K562 (cell line): ENCODE measurements around the gene FHIP1B. TPM values are rescaled to one million over a fixed set of nuclear protein-coding genes. Genes with fewer than 3 reads are reported as not detected.

ENCODE experiments used
- ATAC-seq: fragments of 200-7000 bp; cut with Tn5 transposase; 3 replicates; pipeline ENCODE4 v1.9.1; 2020; ENCODE audit warnings: moderate library complexity
- BruUV-seq: library from RNA; stranded (reverse); fragments of 400-500 nt; replicated peaks from 2 replicates; lab custom pipeline; 2021; lab: Mats Ljungman, UMichigan
- CTCF ChIA-PET: fragments of 300-600 bp; formaldehyde crosslinking; extraction: SDS; loops from one replicate; lab custom pipeline; 2021; ENCODE audit warnings: low intra/inter-chr PET ratio; lab: Yijun Ruan, JAX
- POLR2A ChIA-PET: fragments of 300-600, 350-650 bp; sonication (Branson Sonifier 250); formaldehyde crosslinking; extraction: SDS; loops from one replicate; lab custom pipeline; 2021; ENCODE audit warnings: antibody characterized with exemption, inconsistent platforms; lab: Yijun Ruan, JAX
- DNase-seq, 4 experiments: peaks; one replicate each; pipeline versions ENCODE4 v3.0.0 to v3.0.0-alpha.2; 2011 to 2018; ENCODE audit warnings: low spot score in 3 of 4, mixed read lengths in 3 of 4; ENCODE audit errors: extremely low read depth in 1 of 4
- FAIRE-seq: peaks from 2 replicates; lab custom pipeline; 2011; peaks lifted over from hg19 to GRCh38; lab: Jason Lieb, UNC
- H2AFZ ChIP-seq: 2 replicates; pipeline ENCODE4 v1.6.0; 2011; ENCODE audit warnings: low read depth, low read length, control low read depth, inconsistent platforms
- H3K27ac ChIP-seq: fragments of 200-600 bp; 3 replicates; pipeline ENCODE4 v1.8.0; 2011; ENCODE audit warnings: low read depth, mild to moderate bottlenecking, control low read depth, inconsistent platforms, low read length, moderate library complexity, mixed read lengths; ENCODE audit errors: extremely low read depth
- H3K27me3 ChIP-seq, 2 experiments: fragments of 300-600 bp in 1 of 2; 2 replicates in 1 of 2; 3 replicates in 1 of 2; pipeline versions ENCODE4 v1.6.0 to v1.8.0; 2011; ENCODE audit warnings: inconsistent platforms in 2 of 2, low read length in 2 of 2, mild to moderate bottlenecking in 1 of 2, mixed read lengths in 1 of 2, moderate library complexity in 1 of 2; ENCODE audit not compliant: control insufficient read depth in 2 of 2, insufficient read depth in 2 of 2
- H3K36me3 ChIP-seq: fragments of 300-600 bp; 3 replicates; pipeline ENCODE4 v1.8.0; 2011; ENCODE audit warnings: mild to moderate bottlenecking, low read length, inconsistent platforms; ENCODE audit not compliant: control insufficient read depth, insufficient read depth
- H3K4me1 ChIP-seq, 2 experiments: fragments of 200-600 bp in 1 of 2; replicated peaks in 1 of 2; 2 replicates in 1 of 2; 3 replicates in 1 of 2; pipeline versions ENCODE4 v1.5.1 to v1.8.0; 2011; ENCODE audit warnings: inconsistent platforms in 2 of 2, low read length in 2 of 2, mild to moderate bottlenecking in 1 of 2, mixed read lengths in 1 of 2, moderate library complexity in 1 of 2; ENCODE audit not compliant: control insufficient read depth in 2 of 2, insufficient read depth in 2 of 2
- H3K4me2 ChIP-seq: 2 replicates; pipeline ENCODE4 v1.6.1; 2011; ENCODE audit warnings: low read length, control low read depth, inconsistent platforms, mixed read lengths; ENCODE audit not compliant: insufficient read depth
- H3K4me3 ChIP-seq: fragments of 200-600 bp; sonication (generic), shearing (Covaris generic); 2 replicates; pipeline ENCODE4 v1.5.1; 2016; ENCODE audit warnings: control low read depth, inconsistent platforms
- H3K79me2 ChIP-seq: fragments of 200-600 bp; 3 replicates; pipeline ENCODE4 v1.8.0; 2011; ENCODE audit warnings: low read length, inconsistent platforms; ENCODE audit not compliant: control insufficient read depth, insufficient read depth
- H3K9ac ChIP-seq, 2 experiments: 2 replicates each; pipeline versions ENCODE4 v1.6.0 to v1.6.1; 2011; ENCODE audit warnings: low read depth in 2 of 2, low read length in 2 of 2, control low read depth in 1 of 2, inconsistent platforms in 1 of 2, mild to moderate bottlenecking in 1 of 2, mixed read lengths in 1 of 2; ENCODE audit not compliant: insufficient read depth in 1 of 2
- H3K9me1 ChIP-seq: one replicate; pipeline ENCODE4 v1.6.0; 2011; ENCODE audit warnings: inconsistent platforms, mild to moderate bottlenecking, low read length, moderate library complexity; ENCODE audit not compliant: control insufficient read depth, insufficient read depth
- H3K9me3 ChIP-seq: replicated peaks from 2 replicates; pipeline ENCODE4 v1.5.1; 2011; ENCODE audit warnings: low read depth, low read length, inconsistent platforms; ENCODE audit not compliant: control insufficient read depth, insufficient read depth
- H4K20me1 ChIP-seq: replicated peaks from 2 replicates; pipeline ENCODE4 v1.6.1; 2011; ENCODE audit warnings: low read length, inconsistent platforms, mixed read lengths; ENCODE audit not compliant: control insufficient read depth, insufficient read depth
- BRCA1 ChIP-seq, 2 experiments: fragments of 450-650 bp in 1 of 2; sonication (generic) in 1 of 2; formaldehyde crosslinking in 1 of 2; IDR thresholded peaks; 2 replicates each; pipeline versions ENCODE4 v1.5.0 to v1.6.1; 2017 to 2020; ENCODE audit warnings: mild to moderate bottlenecking in 1 of 2, missing genetic modification reagents in 1 of 2
- ETS1 ChIP-seq: conservative IDR thresholded peaks from 2 replicates; pipeline ENCODE4 v1.6.1; 2011; ENCODE audit warnings: low read depth, mild to moderate bottlenecking, low read length; ENCODE audit not compliant: control insufficient read depth
- LEF1 ChIP-seq: fragments of 450-650 bp; IDR thresholded peaks from 2 replicates; pipeline ENCODE4 v1.6.1; 2016; ENCODE audit warnings: mild to moderate bottlenecking
- NR2F6 ChIP-seq: fragments of 450-650 bp; formaldehyde crosslinking; IDR thresholded peaks from 2 replicates; pipeline ENCODE4 v1.4.0; 2020; ENCODE audit warnings: mild to moderate bottlenecking
- PYGO2 ChIP-seq: fragments of 450-650 bp; IDR thresholded peaks from 2 replicates; pipeline ENCODE4 v1.6.1; 2016; ENCODE audit warnings: mild to moderate bottlenecking, missing genetic modification characterization, moderate library complexity, missing compliant biosample characterization
- RFX1 ChIP-seq: fragments of 450-650 bp; IDR thresholded peaks from 2 replicates; pipeline ENCODE4 v1.6.1; 2016; ENCODE audit warnings: mild to moderate bottlenecking, moderate library complexity
- ZBED1 ChIP-seq: IDR thresholded peaks from 2 replicates; pipeline ENCODE4 v1.6.1; 2014
- ZNF212 ChIP-seq: fragments of 450-650 bp; formaldehyde crosslinking; IDR thresholded peaks from 2 replicates; pipeline ENCODE4 v1.4.0; 2020; ENCODE audit warnings: mild to moderate bottlenecking
- WGBS: fragments of 100-300 bp; shearing (Covaris generic); methylation state at CpG from one replicate; pipeline ENCODE4 v1.1.6; 2016; ENCODE audit warnings: low coverage, mixed read lengths; ENCODE audit not compliant: insufficient coverage; ENCODE audit errors: missing lambda C conversion rate; 5-methylcytosine and 5-hydroxymethylcytosine counted together
- in situ Hi-C: fragments of 300-500 bp; cut with MboI; formaldehyde crosslinking; loops from 4 replicates; pipeline ENCODE4 v1.15.0; 2018; ENCODE audit warnings: inconsistent platforms, mixed read lengths
- intact Hi-C: fragments of 100-400 bp; cut with micrococcal nuclease; formaldehyde crosslinking; loops from 2 replicates; pipeline ENCODE4 v1.14.2; 2022
- polyA plus RNA-seq, 8 experiments: library from polyadenylated mRNA; depleted of rRNA in 4 of 8; stranded (reverse) in 5 of 8; unstranded in 3 of 8; fragments of >200 nt; fragmentation: Nextera tagmentation in 2 of 8; fragmentation: Illumina TruSeq in 1 of 8; extraction: Ambion mirVana in 2 of 8; extraction: Trizol in 1 of 8; gene quantifications; 2 replicates each; pipeline versions ENCODE4 v1.2.1 to v1.2.3, GENCODE V29; 2011 to 2014; ENCODE audit warnings: inconsistent platforms in 1 of 8, missing spikeins in 1 of 8
- total RNA-seq, 7 experiments: library from RNA; depleted of rRNA in 6 of 7; stranded (reverse); fragments of >200 nt in 6 of 7; fragmentation: Illumina TruSeq in 2 of 7; extraction: Trizol in 2 of 7; gene quantifications; 2 replicates each; pipeline versions ENCODE4 v1.2.1 to v1.2.3, GENCODE V29; 2011 to 2021; ENCODE audit warnings: low replicate concordance in 1 of 7

Gene FHIP1B
- total and polyA plus RNA-seq, 9 of the 15 experiments (the other 6 are each of a cell fraction or from before 2014, with no cell fraction given), result 0.94 to 24.7 (median 15.6) TPM

GRCh38 chr11:6258141-6258540 lies 23.7 kb upstream of the FHIP1B start:
- H3K27ac ChIP-seq, result no peak overlapping the region
- 0% methylated on average over 3 of the region's 3 CpGs for WGBS
- no peak overlapping the region for H2AFZ ChIP-seq
- ATAC-seq, result no peak
- CTCF ChIA-PET, result no interaction called here
- no peaks in the 10 kb centered on the region for H3K4me1 ChIP-seq
- in situ Hi-C loops (no loop called here), intact Hi-C loops (no loop called here)
- DNase-seq, result no peak
- H3K79me2 ChIP-seq, result no peaks in the 10 kb centered on the region
- no peak overlapping the region for H3K4me2 ChIP-seq
- no TSS peak for BruUV-seq
- H4K20me1 ChIP-seq, result no peaks in the 10 kb centered on the region
- H3K27me3 ChIP-seq, result peaks cover 27 to 32% of the 10 kb centered on the region in 2 experiments
- H3K4me3 ChIP-seq, result no peak overlapping the region
- H3K9ac ChIP-seq, result no peak overlapping the region
- no peaks in the 10 kb centered on the region for H3K9me1 ChIP-seq
- FAIRE-seq, result no peak
- POLR2A ChIA-PET, result interaction anchor here (0.6 to 2.0 kb wide), 3 partner anchors 24 to 154 kb away, joined by 3 to 4 read pairs (median 3); partner anchors contain the start of gene FHIP1B
- TF ChIP-seq PYGO2 (tag) (no peak), ZNF212 (CRISPR knock-in tag) (no peak), ETS1 (no peak), BRCA1 (IDR thresholded peaks at IDR 0.05) (no peak), BRCA1 (CRISPR knock-in tag; IDR thresholded peaks at IDR 0.05) (no peak), NR2F6 (CRISPR knock-in tag) (no peak), RFX1 (no peak), ZBED1 (no peak), LEF1 (no peak)
- H3K9me3 ChIP-seq, result no peaks in the 10 kb centered on the region
- no peaks in the 10 kb centered on the region for H3K36me3 ChIP-seq
